PC-9 (cell line): ENCODE results near the gene KRTAP9-3. TPM values are rescaled to one million over a fixed set of nuclear protein-coding genes. Genes with fewer than 3 reads are reported as not detected.
"Not testable (repeated sequence)": the region's sequence is repeated elsewhere in the genome, so short reads cannot be mapped to it uniquely, and the experiment has no call there.

ENCODE experiments used
- BruUV-seq: library from RNA; stranded (reverse); fragments of 400-500 nt; replicated peaks from 2 replicates; lab custom pipeline; 2021; lab: Mats Ljungman, UMichigan
- CTCF ChIA-PET: fragments of 300-600 bp; sonication (Branson Sonifier 250); formaldehyde crosslinking; loops from one replicate; lab custom pipeline; 2022; ENCODE audit warnings: antibody characterized with exemption; lab: Charles Lee
- POLR2A ChIA-PET: fragments of 300-600 bp; sonication (Branson Sonifier 250); formaldehyde crosslinking; loops from one replicate; lab custom pipeline; 2022; ENCODE audit warnings: antibody characterized with exemption; ENCODE audit not compliant: unreplicated experiment; lab: Charles Lee
- DNase-seq, 2 experiments: peaks; one replicate each; pipeline versions ENCODE4 v3.0.0 to v3.0.0-alpha.2; 2015 to 2022; ENCODE audit warnings: mixed read lengths in 1 of 2
- H2AFZ ChIP-seq: fragments of 200-600 bp; sonication (generic); 2 replicates; pipeline ENCODE4 v1.8.1; 2017; ENCODE audit warnings: antibody characterized with exemption
- H3F3A ChIP-seq: fragments of 200-600 bp; sonication (generic); 2 replicates; pipeline ENCODE4 v1.8.1; 2017; ENCODE audit warnings: antibody characterized with exemption, mild to moderate bottlenecking, low read depth; ENCODE audit not compliant: insufficient read depth
- H3K27ac ChIP-seq: fragments of 200-600 bp; sonication (generic); 2 replicates; pipeline ENCODE4 v1.6.1; 2016; ENCODE audit warnings: mixed run types
- H3K27me3 ChIP-seq: fragments of 200-600 bp; sonication (generic); 2 replicates; pipeline ENCODE4 v1.6.1; 2016; ENCODE audit warnings: low read depth, mixed run types; ENCODE audit not compliant: insufficient read depth
- H3K36me3 ChIP-seq: fragments of 200-600 bp; sonication (generic); 2 replicates; pipeline ENCODE4 v1.6.1; 2016; ENCODE audit warnings: low read depth, mixed run types
- H3K4me1 ChIP-seq: fragments of 200-600 bp; sonication (generic); replicated peaks from 2 replicates; pipeline ENCODE4 v1.6.1; 2016; ENCODE audit warnings: mixed run types; ENCODE audit not compliant: insufficient read depth
- H3K4me2 ChIP-seq: fragments of 200-600 bp; sonication (generic); 2 replicates; pipeline ENCODE4 v1.6.1; 2017; ENCODE audit warnings: mixed run types
- H3K4me3 ChIP-seq: fragments of 200-600 bp; sonication (generic); 2 replicates; pipeline ENCODE4 v1.6.1; 2016; ENCODE audit warnings: mixed run types
- H3K79me2 ChIP-seq: fragments of 200-600 bp; sonication (generic); 2 replicates; pipeline ENCODE4 v1.6.1; 2017; ENCODE audit warnings: low read depth, mixed run types
- H3K9me2 ChIP-seq: fragments of 200-600 bp; sonication (generic); 2 replicates; pipeline ENCODE4 v1.8.1; 2017; ENCODE audit warnings: mild to moderate bottlenecking; ENCODE audit not compliant: insufficient read depth
- H3K9me3 ChIP-seq: fragments of 200-600 bp; sonication (generic); 2 replicates; pipeline ENCODE4 v1.8.1; 2016; ENCODE audit warnings: low read depth; ENCODE audit not compliant: insufficient read depth
- H4K20me1 ChIP-seq: fragments of 200-600 bp; sonication (generic); 2 replicates; pipeline ENCODE4 v1.8.1; 2017; ENCODE audit not compliant: insufficient read depth
- CTCF ChIP-seq: fragments of 200-600 bp; sonication (generic); conservative IDR thresholded peaks from 2 replicates; pipeline ENCODE4 v1.6.1; 2017; ENCODE audit warnings: mixed run types, antibody characterized with exemption, mild to moderate bottlenecking, moderate library complexity
- EZH2 ChIP-seq: fragments of 200-600 bp; sonication (generic); IDR thresholded peaks from 2 replicates; pipeline ENCODE4 v1.8.0; 2017; ENCODE audit warnings: antibody characterized with exemption, low read depth
- intact Hi-C: fragments of 100-400 bp; cut with micrococcal nuclease; formaldehyde crosslinking; loops from one replicate; pipeline ENCODE4 v1.10.0; 2022; ENCODE audit not compliant: unreplicated experiment
- total RNA-seq: library from RNA; stranded (reverse); gene quantifications from 2 replicates; pipeline ENCODE4 v1.2.3, GENCODE V29; 2021

The KRTAP9-3 gene
- total RNA-seq, 1 experiment from 2014 or later, result not detected

GRCh38 chr17:41226051-41226450 is 6.2 kb upstream of the KRTAP9-3 start:
- Histone ChIP-seq H3K27ac (no peak overlapping the region), H2AFZ (no peak overlapping the region), H3F3A (no peaks in the 10 kb centered on the region), H3K9me2 (no peaks in the 10 kb centered on the region; the same call in 1 of the 2 replicates), H3K4me2 (no peak overlapping the region), H3K4me3 (no peak overlapping the region), H3K9me3 (no peaks in the 10 kb centered on the region), H3K36me3 (no peaks in the 10 kb centered on the region), H3K27me3 (no peaks in the 10 kb centered on the region), H4K20me1 (no peaks in the 10 kb centered on the region), H3K79me2 (no peaks in the 10 kb centered on the region), H3K4me1 (no peaks in the 10 kb centered on the region)
- ChIA-PET CTCF (no interaction called here), POLR2A (no interaction called here)
- no peak for TF ChIP-seq CTCF
- TF ChIP-seq EZH2, result no peak
- intact Hi-C loops, result no loop called here
- no peak for DNase-seq
- BruUV-seq, result no TSS peak

- CTCF ChIA-PET, H3F3A ChIP-seq, H3K4me2 ChIP-seq, H3K9me3 ChIP-seq, H3K9me2 ChIP-seq, H3K79me2 ChIP-seq, H3K27ac ChIP-seq, POLR2A ChIA-PET, H2AFZ ChIP-seq, H3K4me3 ChIP-seq, H3K27me3 ChIP-seq, BruUV-seq, H4K20me1 ChIP-seq, H3K4me1 ChIP-seq, DNase-seq, intact Hi-C loops, H3K36me3 ChIP-seq: not testable (repeated sequence)
Measured at GRCh38 chr17:41226598-41227095, 5.6 kb upstream of the KRTAP9-3 start, which contains the start of gene KRTAP9-2. Gene KRTAP9-2, plus strand, starts transcription at chr17:41226648. Its CDS starts 7 bp downstream, at chr17:41226655.

- Histone ChIP-seq H3K27ac (no peak overlapping the region), H3K4me3 (no peak overlapping the region), H3K4me2 (no peak overlapping the region), H3K9me2 (no peaks in the 10 kb centered on the region; the same call in 1 of the 2 replicates), H3K79me2 (no peaks in the 10 kb centered on the region), H3K9me3 (no peaks in the 10 kb centered on the region), H2AFZ (no peak overlapping the region), H3F3A (no peaks in the 10 kb centered on the region), H3K4me1 (no peaks in the 10 kb centered on the region), H3K36me3 (no peaks in the 10 kb centered on the region), H4K20me1 (no peaks in the 10 kb centered on the region), H3K27me3 (no peaks in the 10 kb centered on the region)
- no TSS peak for BruUV-seq
- ChIA-PET POLR2A (no interaction called here), CTCF (no interaction called here)
- TF ChIP-seq EZH2 (no peak), CTCF (no peak)
- intact Hi-C loops, result no loop called here
- no peak for DNase-seq
Measured at GRCh38 chr17:41230094-41230493, 2.2 kb upstream of the KRTAP9-3 start.

GRCh38 chr17:41231731-41232130 is 518 bp upstream of the KRTAP9-3 start:
- TF ChIP-seq EZH2, result no peak
- TF ChIP-seq CTCF, result no peak
- H3K4me3 ChIP-seq, result no peak overlapping the region
- H3K9me3 ChIP-seq, result no peaks in the 10 kb centered on the region
- no peaks in the 10 kb centered on the region for H3F3A ChIP-seq
- no TSS peak for BruUV-seq
- no peaks in the 10 kb centered on the region for H3K4me1 ChIP-seq
- no peaks in the 10 kb centered on the region for H3K36me3 ChIP-seq
- H3K9me2 ChIP-seq, result no peaks in the 10 kb centered on the region; the same call in 1 of the 2 replicates
- ChIA-PET CTCF (no interaction called here), POLR2A (no interaction called here)
- H2AFZ ChIP-seq, result no peak overlapping the region
- no peak overlapping the region for H3K4me2 ChIP-seq
- intact Hi-C loops, result no loop called here
- no peak overlapping the region for H3K27ac ChIP-seq
- H3K79me2 ChIP-seq, result no peaks in the 10 kb centered on the region
- DNase-seq, result no peak
- no peaks in the 10 kb centered on the region for H4K20me1 ChIP-seq
- no peaks in the 10 kb centered on the region for H3K27me3 ChIP-seq

GRCh38 chr17:41237116-41237515 is 4.9 kb downstream of the KRTAP9-3 start:
- BruUV-seq, CTCF ChIA-PET: not testable (repeated sequence)

More at GRCh38 chr17:41237116-41237515, 4.9 kb downstream of the KRTAP9-3 start:
- H3K9me3 ChIP-seq, H3K4me3 ChIP-seq, H3K79me2 ChIP-seq, H3K36me3 ChIP-seq, H3K4me1 ChIP-seq, POLR2A ChIA-PET, H3F3A ChIP-seq, DNase-seq, H3K27ac ChIP-seq, H3K4me2 ChIP-seq, H3K27me3 ChIP-seq, intact Hi-C loops, H3K9me2 ChIP-seq, H4K20me1 ChIP-seq, H2AFZ ChIP-seq: not testable (repeated sequence)
